CD4-positive, alpha-beta T cell (primary cell): ENCODE results near the gene KCNH4. TPM values are rescaled to one million over a fixed set of nuclear protein-coding genes. Genes with fewer than 3 reads are reported as not detected.

Experiments used
- ATAC-seq: fragments of 200-7000 bp; cut with Tn5 transposase; one replicate; pipeline ENCODE4 v1.10.0; 2022; ENCODE audit warnings: mild to moderate bottlenecking; ENCODE audit not compliant: poor library complexity
- CTCF ChIA-PET: fragments of 350-600 bp; sonication (Branson Sonifier 250); formaldehyde crosslinking; loops from one replicate; lab custom pipeline; 2021; ENCODE audit warnings: antibody characterized with exemption, inconsistent platforms; lab: Charles Lee
- POLR2A ChIA-PET: fragments of 350-600 bp; sonication (Branson Sonifier 250); formaldehyde crosslinking; loops from one replicate; lab custom pipeline; 2021; ENCODE audit warnings: antibody characterized with exemption, inconsistent platforms; lab: Charles Lee
- DNase-seq, 14 experiments: peaks; one replicate each; pipeline ENCODE4 v3.0.0-alpha.2; 2013 to 2020; ENCODE audit warnings: mixed read lengths in 2 of 14
- H3K27ac ChIP-seq, 2 donors: one replicate each; pipeline versions ENCODE4 v1.5.1 to v1.7.0; 2013; ENCODE audit warnings: low read length in 2 of 2, low read depth in 1 of 2, mild to moderate bottlenecking in 1 of 2
- H3K27me3 ChIP-seq, 2 experiments: 1 replicate in 1 of 2; 2 replicates in 1 of 2; pipeline versions ENCODE4 v1.6.1 to v1.7.0; 2013; ENCODE audit warnings: low read length in 2 of 2, control low read depth in 1 of 2, mild to moderate bottlenecking in 1 of 2, moderate library complexity in 1 of 2; ENCODE audit not compliant: insufficient read depth in 2 of 2, control insufficient read depth in 1 of 2
- H3K36me3 ChIP-seq: one replicate; pipeline ENCODE4 v1.6.1; 2013; ENCODE audit warnings: low read length, control low read depth; ENCODE audit not compliant: insufficient read depth
- H3K4me1 ChIP-seq: one replicate; pipeline ENCODE4 v1.6.1; 2013; ENCODE audit warnings: low read length, control low read depth; ENCODE audit not compliant: insufficient read depth
- H3K4me3 ChIP-seq: one replicate; pipeline ENCODE4 v1.5.1; 2013; ENCODE audit warnings: mild to moderate bottlenecking, low read length, moderate library complexity
- H3K9me3 ChIP-seq, 2 experiments: 1 replicate in 1 of 2; 2 replicates in 1 of 2; pipeline versions ENCODE4 v1.6.1 to v1.7.0; 2013; ENCODE audit warnings: low read length in 2 of 2, mild to moderate bottlenecking in 2 of 2, control low read depth in 1 of 2, moderate library complexity in 1 of 2; ENCODE audit not compliant: control insufficient read depth in 1 of 2, insufficient read depth in 1 of 2
- H3K27ac Mint-ChIP-seq: one replicate; pipeline ENCODE4 v1.8.0; 2020; ENCODE audit warnings: mixed read lengths
- H3K27me3 Mint-ChIP-seq: one replicate; pipeline ENCODE4 v1.8.0; 2021; ENCODE audit warnings: mixed read lengths
- H3K36me3 Mint-ChIP-seq: one replicate; pipeline ENCODE4 v1.8.0; 2021; ENCODE audit warnings: low read depth, mixed read lengths
- H3K4me1 Mint-ChIP-seq: one replicate; pipeline ENCODE4 v1.8.0; 2021; ENCODE audit warnings: low read depth, mixed read lengths
- H3K4me3 Mint-ChIP-seq: one replicate; pipeline ENCODE4 v1.8.0; 2020; ENCODE audit warnings: mild to moderate bottlenecking, mixed read lengths
- H3K9me3 Mint-ChIP-seq: one replicate; pipeline ENCODE4 v1.8.0; 2020; ENCODE audit warnings: mixed read lengths
- intact Hi-C, 2 experiments: fragments of 100-400 bp; cut with DNase I in 1 of 2; cut with micrococcal nuclease in 1 of 2; formaldehyde crosslinking; loops; one replicate each; pipeline versions ENCODE4 v1.15.1 to v1.9.0; 2023 to 2025; cut with DNase I, micrococcal nuclease
- total RNA-seq, 174 experiments: library from RNA in 2 of 174; stranded (reverse) in 2 of 174; gene quantifications; one replicate each; pipeline ENCODE4 v1.2.3 and lab custom pipeline; 2021 to 2026
- TF ChIP-seq, protein P1 (sequence below): fragments of 200-600 bp; IDR thresholded peaks from one replicate; pipeline ENCODE4 v1.8.0; 2022; ENCODE audit warnings: antibody characterized with exemption, mild to moderate bottlenecking

Gene KCNH4
- total RNA-seq, 2 experiments from 2014 or later = 0.17 to 0.25 TPM

DNA sequence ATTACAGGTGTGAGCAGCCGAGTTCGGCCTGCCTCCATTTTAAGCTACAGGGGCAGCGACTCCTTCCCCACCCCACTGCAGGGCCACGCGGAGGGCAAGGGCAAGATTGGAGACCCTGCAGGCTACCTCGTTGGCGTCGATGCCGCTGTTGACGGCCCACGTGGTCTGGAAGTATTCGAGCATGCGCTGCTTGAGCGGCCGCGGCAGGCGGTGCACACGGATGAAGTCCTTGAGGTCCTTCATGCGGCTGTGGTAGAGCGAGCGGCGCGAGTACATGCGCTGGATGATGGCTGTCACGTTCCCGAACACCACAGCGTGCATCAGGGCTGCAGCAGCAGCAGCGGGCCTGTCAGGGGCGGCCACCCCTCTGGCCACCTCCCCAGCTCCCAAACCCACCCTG is 11.6 kb downstream of the KCNH4 start:
- ATAC-seq (no peak), DNase-seq (no peak)
- H3K27ac Mint-ChIP-seq = no peak overlapping the region
- no peak overlapping the region for H3K4me3 ChIP-seq
- intact Hi-C loops = no loop called here
- no peaks in the 10 kb centered on the region for H3K36me3 Mint-ChIP-seq
- no peak overlapping the region for H3K27ac ChIP-seq
- H3K4me1 Mint-ChIP-seq = no peaks in the 10 kb centered on the region
- H3K27me3 Mint-ChIP-seq = no peaks in the 10 kb centered on the region
- TF ChIP-seq, protein P1, sequence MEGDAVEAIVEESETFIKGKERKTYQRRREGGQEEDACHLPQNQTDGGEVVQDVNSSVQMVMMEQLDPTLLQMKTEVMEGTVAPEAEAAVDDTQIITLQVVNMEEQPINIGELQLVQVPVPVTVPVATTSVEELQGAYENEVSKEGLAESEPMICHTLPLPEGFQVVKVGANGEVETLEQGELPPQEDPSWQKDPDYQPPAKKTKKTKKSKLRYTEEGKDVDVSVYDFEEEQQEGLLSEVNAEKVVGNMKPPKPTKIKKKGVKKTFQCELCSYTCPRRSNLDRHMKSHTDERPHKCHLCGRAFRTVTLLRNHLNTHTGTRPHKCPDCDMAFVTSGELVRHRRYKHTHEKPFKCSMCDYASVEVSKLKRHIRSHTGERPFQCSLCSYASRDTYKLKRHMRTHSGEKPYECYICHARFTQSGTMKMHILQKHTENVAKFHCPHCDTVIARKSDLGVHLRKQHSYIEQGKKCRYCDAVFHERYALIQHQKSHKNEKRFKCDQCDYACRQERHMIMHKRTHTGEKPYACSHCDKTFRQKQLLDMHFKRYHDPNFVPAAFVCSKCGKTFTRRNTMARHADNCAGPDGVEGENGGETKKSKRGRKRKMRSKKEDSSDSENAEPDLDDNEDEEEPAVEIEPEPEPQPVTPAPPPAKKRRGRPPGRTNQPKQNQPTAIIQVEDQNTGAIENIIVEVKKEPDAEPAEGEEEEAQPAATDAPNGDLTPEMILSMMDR = no peak
- H3K4me1 ChIP-seq = peaks cover 1% of the 10 kb centered on the region
- H3K9me3 ChIP-seq = no peaks in the 10 kb centered on the region
- CTCF ChIA-PET = no interaction called here
- POLR2A ChIA-PET = no interaction called here
- H3K9me3 Mint-ChIP-seq = no peaks in the 10 kb centered on the region
- H3K27me3 ChIP-seq = no peaks in the 10 kb centered on the region
- H3K4me3 Mint-ChIP-seq = no peak overlapping the region
- H3K36me3 ChIP-seq = no peaks in the 10 kb centered on the region

DNA sequence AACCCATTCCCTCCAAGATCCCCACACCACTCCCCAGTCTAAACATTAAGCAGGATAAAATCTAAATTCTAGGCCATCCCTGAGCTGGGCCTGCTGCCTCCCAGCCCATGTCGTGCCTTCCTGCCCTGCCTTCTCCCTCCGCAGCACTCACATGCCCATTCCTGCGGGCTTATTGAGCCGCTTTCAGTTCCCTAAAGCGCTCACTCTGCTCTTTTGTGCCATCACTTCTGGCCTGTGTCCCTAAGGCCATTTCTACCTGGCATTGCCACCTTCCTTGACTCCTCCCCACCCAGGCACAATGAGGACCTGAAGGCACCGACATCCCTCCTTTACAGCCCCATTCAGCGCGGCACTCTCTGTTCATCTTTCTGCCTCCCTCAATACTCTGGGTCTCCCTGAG is 13.1 kb downstream of the KCNH4 start:
- POLR2A ChIA-PET = no interaction called here
- TF ChIP-seq, protein P1 = no peak
- CTCF ChIA-PET = no interaction called here
- Histone ChIP-seq H3K27ac (no peak overlapping the region), H3K27me3 (no peaks in the 10 kb centered on the region), H3K4me3 (no peak overlapping the region), H3K36me3 (no peaks in the 10 kb centered on the region), H3K4me1 (no peaks in the 10 kb centered on the region), H3K9me3 (no peaks in the 10 kb centered on the region)
- no peaks in the 10 kb centered on the region for H3K27me3 Mint-ChIP-seq
- no peak overlapping the region for H3K27ac Mint-ChIP-seq
- H3K4me3 Mint-ChIP-seq = no peak overlapping the region
- H3K4me1 Mint-ChIP-seq = no peaks in the 10 kb centered on the region
- DNase-seq = no peak
- no peaks in the 10 kb centered on the region for H3K36me3 Mint-ChIP-seq
- no peak for ATAC-seq
- no peaks in the 10 kb centered on the region for H3K9me3 Mint-ChIP-seq
- intact Hi-C loops = no loop called here

DNA sequence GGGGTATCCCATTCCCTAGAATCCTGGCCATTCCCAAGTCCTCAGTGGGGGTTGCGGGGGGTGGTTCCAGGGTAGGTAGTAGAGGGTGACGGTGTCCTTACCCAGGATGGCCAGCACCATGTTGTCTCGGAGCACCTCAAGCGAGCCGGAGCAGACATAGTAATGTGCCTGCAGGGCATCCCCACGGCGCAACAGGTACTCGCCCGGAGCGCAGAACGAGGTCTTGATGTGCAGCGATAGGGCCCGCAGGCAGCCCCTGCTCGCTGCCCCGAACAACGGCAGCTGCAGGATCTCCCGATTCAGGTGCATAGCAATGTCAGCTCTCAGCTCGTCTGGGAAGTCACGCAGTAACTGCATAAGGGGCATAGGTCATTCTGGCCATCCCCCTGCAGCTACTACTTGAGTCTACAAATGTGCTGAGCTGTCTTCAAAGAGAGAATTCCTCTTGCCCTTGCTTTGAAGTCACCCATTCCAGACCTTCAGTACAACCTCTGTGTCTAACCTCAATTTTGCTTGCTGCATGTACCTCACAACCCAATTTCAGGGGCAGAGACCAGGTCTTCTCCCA is 14.7 kb downstream of the KCNH4 start:
- Histone ChIP-seq H3K27me3 (no peaks in the 10 kb centered on the region), H3K9me3 (no peaks in the 10 kb centered on the region), H3K27ac (no peak overlapping the region), H3K4me1 (no peaks in the 10 kb centered on the region), H3K36me3 (no peaks in the 10 kb centered on the region), H3K4me3 (no peak overlapping the region)
- no peaks in the 10 kb centered on the region for H3K4me1 Mint-ChIP-seq
- DNase-seq = no peak
- H3K4me3 Mint-ChIP-seq = no peak overlapping the region
- intact Hi-C loops = no loop called here
- ChIA-PET CTCF (no interaction called here), POLR2A (no interaction called here)
- no peak for ATAC-seq
- no peaks in the 10 kb centered on the region for H3K27me3 Mint-ChIP-seq
- no peaks in the 10 kb centered on the region for H3K36me3 Mint-ChIP-seq
- H3K9me3 Mint-ChIP-seq = no peaks in the 10 kb centered on the region
- TF ChIP-seq, protein P1 = no peak
- H3K27ac Mint-ChIP-seq = no peak overlapping the region
